HG03575 (cell line): ENCODE data around the gene LAPTM4A.
A peak's percentile ranks its signal among the peaks of the same experiment; 100 is the strongest.

Source experiments
- ATAC-seq: cut with Tn5 transposase; IDR thresholded peaks from one replicate; pipeline ENCODE4 v1.9.1; 2021; ENCODE audit not compliant: unreplicated experiment, insufficient number of reproducible peaks, low FRiP score; ENCODE audit errors: extremely low read depth

Gene LAPTM4A

GRCh38 chr2:20001361-20001863 is 50.0 kb downstream of the LAPTM4A start:
- no peak for ATAC-seq

DNA sequence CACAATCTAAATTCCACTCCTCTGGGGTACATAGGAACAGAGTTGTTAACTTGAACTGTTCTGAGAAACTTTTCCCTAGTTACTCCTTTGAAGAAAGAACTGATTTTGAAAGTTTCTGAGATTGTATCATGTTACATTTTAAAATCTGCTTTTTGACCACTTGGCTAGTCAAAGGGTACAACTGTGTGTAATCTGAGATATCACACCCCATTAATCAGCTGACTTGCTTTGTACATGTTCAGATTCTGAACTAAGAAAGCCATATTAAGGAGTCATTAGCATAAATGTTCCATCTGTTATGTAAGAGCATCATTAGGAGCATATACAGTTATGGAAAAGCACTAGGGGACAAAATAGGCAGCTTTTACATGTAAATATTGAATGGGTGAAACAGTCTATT is 57.7 kb downstream of the LAPTM4A start:
- ATAC-seq = no peak

GRCh38 chr2:19991895-19992294 is 59.5 kb downstream of the LAPTM4A start:
- no peak for ATAC-seq

DNA sequence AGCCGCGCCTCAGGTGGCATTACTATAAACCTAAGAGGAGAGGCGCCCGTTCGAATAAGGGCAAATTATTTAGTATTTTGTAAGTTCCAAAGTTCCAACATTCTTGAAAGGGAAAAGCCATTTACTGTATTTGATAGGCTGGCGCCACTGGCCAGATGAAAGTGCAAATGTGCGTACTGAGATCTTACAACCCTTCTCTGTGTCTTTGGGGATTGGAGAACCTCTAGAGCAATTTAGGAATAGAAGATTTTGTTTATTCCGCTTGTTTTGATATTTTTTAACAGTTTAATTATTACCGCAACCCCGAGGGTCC is 61.1 kb downstream of the LAPTM4A start:
- ATAC-seq = no peak

DNA sequence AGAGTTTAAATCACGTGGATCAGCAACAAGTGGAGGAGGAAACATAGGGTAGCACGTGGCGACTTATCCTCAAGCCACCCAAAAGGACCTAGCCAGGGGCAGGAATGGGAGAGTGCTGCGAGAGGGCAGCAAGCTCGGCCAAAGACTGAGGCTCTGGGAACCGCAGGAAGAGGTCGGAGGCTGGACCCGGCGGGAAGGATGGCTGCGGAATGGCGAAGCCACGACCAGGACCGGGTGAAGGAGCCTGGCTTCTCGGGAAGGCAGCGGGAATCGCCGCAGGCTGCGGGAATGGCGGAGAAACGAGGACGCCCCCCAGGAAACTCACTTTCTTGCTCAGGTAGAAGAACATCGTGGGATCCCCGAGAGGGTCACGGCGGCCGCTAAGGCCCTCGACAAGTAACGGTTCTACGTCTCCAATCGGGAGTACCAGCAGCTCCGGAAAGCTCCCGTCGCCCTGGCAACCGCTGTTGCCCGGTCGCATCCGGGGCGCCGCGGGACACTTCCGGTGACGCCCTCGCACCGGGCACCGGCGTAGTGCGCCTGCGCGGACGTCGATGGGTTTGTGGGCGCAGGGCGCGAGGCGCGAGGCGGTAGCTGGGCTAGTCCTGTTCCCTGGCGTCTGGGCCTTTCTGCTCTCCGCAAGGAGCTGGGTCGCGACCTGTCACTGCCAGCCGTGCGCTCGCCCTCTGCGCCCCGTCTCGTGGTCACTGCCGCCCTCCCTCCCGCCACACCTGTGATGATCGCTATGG is 61.6 kb downstream of the LAPTM4A start, which contains the start of gene WDR35:
WDR35 (minus strand) TSS at position 439 of the 749 bp plus-strand sequence; CDS start at position 349, 90 bp downstream.
- peak; percentile 56 for ATAC-seq

DNA sequence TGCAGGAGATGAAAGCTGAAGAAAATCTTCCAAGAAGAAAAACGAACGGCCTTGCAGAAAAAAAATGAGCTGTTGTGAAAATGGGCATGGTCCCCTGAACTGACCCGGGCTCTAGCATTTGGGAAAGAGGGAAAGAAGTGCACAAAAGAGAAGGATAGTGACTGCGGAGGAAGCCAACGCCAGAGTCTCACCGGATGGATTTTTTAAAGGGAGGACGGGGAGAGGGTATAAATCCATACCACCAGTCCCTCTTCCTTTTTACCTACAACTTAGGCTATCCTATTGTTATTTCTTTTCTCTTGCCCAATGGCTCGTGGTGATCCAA is 62.1 kb downstream of the LAPTM4A start:
- no peak for ATAC-seq

DNA sequence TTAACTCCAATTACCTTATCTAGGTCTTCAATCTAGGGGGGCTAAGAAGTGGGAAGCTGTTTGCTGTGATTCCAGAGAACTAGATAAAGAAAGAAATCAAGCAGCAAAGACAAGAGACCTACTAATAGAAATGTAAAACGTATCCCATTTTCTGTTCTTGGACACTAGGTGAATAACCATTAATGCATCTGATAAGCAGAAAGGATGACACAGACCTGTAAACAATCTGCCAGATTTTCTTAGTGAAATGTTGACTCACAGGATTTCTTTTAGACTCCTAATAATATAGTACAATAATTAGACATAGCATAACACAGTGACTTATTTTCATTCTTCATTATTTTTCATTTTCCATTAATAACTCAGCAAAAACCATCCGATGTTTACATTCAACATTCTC is 62.8 kb downstream of the LAPTM4A start:
- ATAC-seq = no peak

- peak; percentile 72 for ATAC-seq
Observed at GRCh38 chr2:19987936-19988335, 63.5 kb downstream of the LAPTM4A start.
